ENCODE data around the gene WWOX.

WWOX gene

DNA sequence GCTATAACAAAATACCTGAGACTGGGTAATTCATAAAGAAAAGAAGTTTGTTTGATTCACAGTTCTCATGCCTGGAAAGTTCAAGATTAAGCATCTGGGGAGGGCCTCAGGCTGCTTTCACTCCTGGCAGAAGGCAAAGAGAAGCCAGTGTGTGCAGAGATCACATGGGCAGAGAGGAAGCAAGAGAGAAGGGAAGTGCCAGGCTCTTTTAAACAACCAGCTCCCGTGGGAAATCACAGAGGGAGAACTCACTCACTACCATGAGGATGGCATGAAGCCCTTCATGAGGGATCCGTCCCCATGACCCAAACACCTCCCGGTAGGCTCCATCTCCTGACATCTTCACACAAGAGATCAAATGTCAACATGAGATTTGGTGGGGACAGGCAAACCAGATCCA lies 999.5 kb downstream of the WWOX start:
- DNase-seq, result peak in 1 of 2 donors; percentile 26
- no peak overlapping the region for H3K27ac ChIP-seq
- no peaks in the 10 kb centered on the region for H3K36me3 ChIP-seq
- no peaks in the 10 kb centered on the region for H3K27me3 ChIP-seq
- no peak overlapping the region for H3K4me3 ChIP-seq
- peaks cover 0 to 18% (median 13%) of the 10 kb centered on the region in 4 donors for H3K4me1 ChIP-seq
- intact Hi-C loops (cut with DNase I; ENCODE audit: low total_unique reads), result no loop called here
- H3K9me3 ChIP-seq, result no peaks in the 10 kb centered on the region
- TF ChIP-seq, protein P1, sequence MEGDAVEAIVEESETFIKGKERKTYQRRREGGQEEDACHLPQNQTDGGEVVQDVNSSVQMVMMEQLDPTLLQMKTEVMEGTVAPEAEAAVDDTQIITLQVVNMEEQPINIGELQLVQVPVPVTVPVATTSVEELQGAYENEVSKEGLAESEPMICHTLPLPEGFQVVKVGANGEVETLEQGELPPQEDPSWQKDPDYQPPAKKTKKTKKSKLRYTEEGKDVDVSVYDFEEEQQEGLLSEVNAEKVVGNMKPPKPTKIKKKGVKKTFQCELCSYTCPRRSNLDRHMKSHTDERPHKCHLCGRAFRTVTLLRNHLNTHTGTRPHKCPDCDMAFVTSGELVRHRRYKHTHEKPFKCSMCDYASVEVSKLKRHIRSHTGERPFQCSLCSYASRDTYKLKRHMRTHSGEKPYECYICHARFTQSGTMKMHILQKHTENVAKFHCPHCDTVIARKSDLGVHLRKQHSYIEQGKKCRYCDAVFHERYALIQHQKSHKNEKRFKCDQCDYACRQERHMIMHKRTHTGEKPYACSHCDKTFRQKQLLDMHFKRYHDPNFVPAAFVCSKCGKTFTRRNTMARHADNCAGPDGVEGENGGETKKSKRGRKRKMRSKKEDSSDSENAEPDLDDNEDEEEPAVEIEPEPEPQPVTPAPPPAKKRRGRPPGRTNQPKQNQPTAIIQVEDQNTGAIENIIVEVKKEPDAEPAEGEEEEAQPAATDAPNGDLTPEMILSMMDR (IDR thresholded peaks at IDR 0.05), result no peak

DNA sequence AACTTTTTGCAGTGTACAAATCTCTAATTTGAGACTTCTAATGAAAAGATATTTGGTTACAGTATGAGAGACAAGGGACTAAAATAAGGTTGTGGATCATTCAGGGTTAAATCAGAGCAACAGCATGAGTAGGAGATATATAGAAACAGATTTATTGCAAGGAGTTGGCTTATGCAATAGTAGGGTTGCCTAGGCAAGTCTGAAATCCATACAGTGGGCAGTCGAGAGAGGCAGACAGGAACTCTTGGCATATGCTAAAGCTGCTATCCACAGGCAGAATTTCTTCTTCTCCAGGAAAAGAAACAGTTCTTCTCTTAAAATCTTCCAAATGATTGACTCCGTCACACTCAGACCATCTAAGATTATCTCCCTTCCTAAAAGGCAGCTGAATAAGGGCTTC lies 1000.3 kb downstream of the WWOX start:
- Histone ChIP-seq H3K4me1 (peaks cover 0 to 18% (median 13%) of the 10 kb centered on the region in 4 donors), H3K36me3 (no peaks in the 10 kb centered on the region), H3K9me3 (no peaks in the 10 kb centered on the region), H3K27ac (no peak overlapping the region), H3K4me3 (no peak overlapping the region), H3K27me3 (no peaks in the 10 kb centered on the region)
- intact Hi-C loops (cut with DNase I; ENCODE audit: low total_unique reads), result no loop called here
- no peak for DNase-seq
- TF ChIP-seq, protein P1 (IDR thresholded peaks at IDR 0.05), result no peak

DNA sequence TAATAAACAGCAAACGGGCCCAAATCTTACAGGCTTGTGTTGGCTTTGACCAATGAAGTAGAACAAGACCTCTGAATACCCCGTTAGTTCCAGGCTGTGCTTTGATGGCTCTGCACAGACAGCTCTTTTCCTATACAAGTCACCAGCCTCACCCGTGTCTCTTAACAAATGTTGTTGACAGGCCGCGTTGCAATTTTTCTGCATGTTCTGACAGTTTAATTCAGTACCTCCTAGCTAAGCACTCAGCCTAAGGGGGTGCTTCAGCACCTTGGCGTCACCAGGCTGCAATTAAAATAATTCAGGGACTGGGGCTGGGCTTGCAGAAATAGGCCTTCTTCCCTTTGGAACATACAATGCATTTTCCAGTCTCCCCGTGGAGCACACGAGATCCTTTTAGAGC lies 1001.0 kb downstream of the WWOX start:
- intact Hi-C loops (cut with DNase I; ENCODE audit: low total_unique reads), result no loop called here

DNA sequence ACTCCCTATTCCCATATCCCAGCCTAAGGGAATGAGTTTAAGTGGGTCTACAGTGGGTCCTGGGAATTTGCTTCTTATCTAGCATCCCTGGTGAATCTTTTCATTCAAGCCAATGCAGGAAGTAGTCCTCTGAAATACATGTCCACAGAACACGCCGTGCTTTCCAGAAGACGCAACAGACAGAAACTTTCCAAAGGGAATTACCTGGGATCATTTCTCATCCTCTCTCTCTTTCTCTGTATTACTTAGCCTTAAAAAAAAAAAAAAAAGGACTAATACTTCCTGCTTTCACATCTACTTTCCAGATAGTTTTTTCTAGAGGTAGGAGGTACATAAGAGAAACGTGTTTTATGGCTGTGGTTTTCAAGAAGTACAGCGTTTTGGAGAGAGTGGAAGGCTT lies 1002.0 kb downstream of the WWOX start:
- DNase-seq, result no peak
- TF ChIP-seq, protein P1 (IDR thresholded peaks at IDR 0.05), result no peak
- intact Hi-C loops (cut with DNase I; ENCODE audit: low total_unique reads), result no loop called here
- Histone ChIP-seq H3K36me3 (no peaks in the 10 kb centered on the region), H3K4me3 (no peak overlapping the region), H3K9me3 (no peaks in the 10 kb centered on the region), H3K27ac (no peak overlapping the region), H3K27me3 (no peaks in the 10 kb centered on the region), H3K4me1 (peaks cover 0 to 12% (median 11%) of the 10 kb centered on the region in 4 donors)

More for the DNA sequence above, 1001.0 kb downstream of the WWOX start:
- no peaks in the 10 kb centered on the region for H3K9me3 ChIP-seq
- H3K4me3 ChIP-seq, result no peak overlapping the region
- H3K4me1 ChIP-seq, result peaks cover 0 to 18% (median 13%) of the 10 kb centered on the region in 4 donors
- TF ChIP-seq, protein P1 (IDR thresholded peaks at IDR 0.05), result no peak
- H3K27me3 ChIP-seq, result no peaks in the 10 kb centered on the region
- H3K36me3 ChIP-seq, result no peaks in the 10 kb centered on the region
- H3K27ac ChIP-seq, result no peak overlapping the region
- no peak for DNase-seq

DNA sequence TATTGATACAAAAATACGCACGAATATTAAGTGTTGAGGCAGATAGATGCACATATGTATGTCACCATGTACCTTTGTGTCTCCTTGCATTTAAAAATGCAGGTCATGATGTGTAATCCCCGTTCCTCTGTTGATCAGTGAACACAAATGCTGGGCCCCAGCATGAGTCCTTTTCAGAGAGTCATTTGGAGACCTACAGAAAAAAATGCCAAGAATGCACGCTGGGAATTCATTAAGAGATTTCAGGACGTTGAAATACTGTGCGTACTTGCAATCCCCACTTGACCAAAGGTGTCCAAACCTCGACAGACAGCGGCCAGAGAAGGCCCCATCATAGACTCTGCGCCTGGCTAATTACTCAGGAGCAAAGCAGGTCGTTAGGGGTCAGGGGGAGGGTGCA lies 1005.1 kb downstream of the WWOX start:
- Histone ChIP-seq H3K9me3 (no peaks in the 10 kb centered on the region), H3K4me1 (no peaks in the 10 kb centered on the region), H3K4me3 (no peak overlapping the region), H3K27me3 (no peaks in the 10 kb centered on the region), H3K27ac (no peak overlapping the region), H3K36me3 (no peaks in the 10 kb centered on the region)
- DNase-seq, result no peak
- TF ChIP-seq, protein P1 (IDR thresholded peaks at IDR 0.05), result no peak
- intact Hi-C loops (cut with DNase I; ENCODE audit: low total_unique reads), result no loop called here

DNA sequence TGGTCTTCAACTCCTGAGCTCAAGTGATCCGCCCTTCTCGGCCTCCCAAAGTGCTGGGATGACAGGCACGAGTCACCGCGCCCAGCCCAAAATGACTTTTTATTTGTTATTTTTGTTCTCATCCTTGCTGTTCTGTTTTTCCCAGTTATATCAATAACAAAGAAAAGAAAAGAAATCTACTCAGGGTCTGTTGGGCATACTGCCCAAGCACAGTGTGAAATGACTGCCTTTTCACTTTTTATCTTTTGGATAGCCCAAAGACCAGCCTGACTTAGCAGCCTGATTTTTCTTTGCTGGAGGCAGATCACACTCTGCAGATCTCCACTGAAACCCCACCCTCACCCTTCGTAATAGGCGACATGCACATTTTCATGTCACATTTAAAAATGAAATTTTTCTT lies 1007.8 kb downstream of the WWOX start:
- Histone ChIP-seq H3K36me3 (no peaks in the 10 kb centered on the region), H3K27ac (no peak overlapping the region), H3K9me3 (no peaks in the 10 kb centered on the region), H3K4me3 (no peak overlapping the region), H3K27me3 (no peaks in the 10 kb centered on the region), H3K4me1 (no peaks in the 10 kb centered on the region)
- DNase-seq, result no peak
- intact Hi-C loops (cut with DNase I; ENCODE audit: low total_unique reads), result no loop called here
- TF ChIP-seq, protein P1 (IDR thresholded peaks at IDR 0.05), result no peak

Measured in tibial artery (tissue), 4 donors.